ENCODE results near the gene METTL5.
"Not testable (repeated sequence)": the region's sequence is repeated elsewhere in the genome, so short reads cannot be mapped to it uniquely, and the experiment has no call there.

METTL5 gene

GRCh38 chr2:169862816-169863215 is 38.1 kb upstream of the METTL5 start:
- in situ Hi-C loops (cut with MboI; ENCODE audit: low sequenced_read_pairs, unreplicated experiment), result no loop called here
- DNase-seq (ENCODE audit: low spot score), result no peak
- no peak for TF ChIP-seq CTCF (IDR thresholded peaks at IDR 0.05; ENCODE audit: borderline replicate concordance, control extremely low read depth, extremely low read depth, insufficient read depth, missing control alignments)

- no peak for TF ChIP-seq CTCF (IDR thresholded peaks at IDR 0.05; ENCODE audit: borderline replicate concordance, control extremely low read depth, extremely low read depth, insufficient read depth, missing control alignments)
- in situ Hi-C loops (cut with MboI; ENCODE audit: low sequenced_read_pairs, unreplicated experiment), result no loop called here
- no peak for DNase-seq (ENCODE audit: low spot score)
These were observed 35.4 kb upstream of the METTL5 start for GRCh38 chr2:169860149-169860548.

GRCh38 chr2:169859423-169859822 is 34.7 kb upstream of the METTL5 start:
- no peak for DNase-seq (ENCODE audit: low spot score)
- no peak for TF ChIP-seq CTCF (IDR thresholded peaks at IDR 0.05; ENCODE audit: borderline replicate concordance, control extremely low read depth, extremely low read depth, insufficient read depth, missing control alignments)
- in situ Hi-C loops (cut with MboI; ENCODE audit: low sequenced_read_pairs, unreplicated experiment), result no loop called here

GRCh38 chr2:169855281-169856258 is 30.9 kb upstream of the METTL5 start:
- DNase-seq (ENCODE audit: low spot score); in situ Hi-C loops (cut with MboI; ENCODE audit: low sequenced_read_pairs, unreplicated experiment): not testable (repeated sequence)

GRCh38 chr2:169853041-169853668 is 28.4 kb upstream of the METTL5 start:
- DNase-seq (ENCODE audit: low spot score), result no peak
- in situ Hi-C loops (cut with MboI; ENCODE audit: low sequenced_read_pairs, unreplicated experiment), result no loop called here
- no peak for TF ChIP-seq CTCF (IDR thresholded peaks at IDR 0.05; ENCODE audit: borderline replicate concordance, control extremely low read depth, extremely low read depth, insufficient read depth, missing control alignments)

GRCh38 chr2:169849710-169850109 is 25.0 kb upstream of the METTL5 start:
- DNase-seq (ENCODE audit: low spot score), result no peak
- in situ Hi-C loops (cut with MboI; ENCODE audit: low sequenced_read_pairs, unreplicated experiment), result no loop called here
- no peak for TF ChIP-seq CTCF (IDR thresholded peaks at IDR 0.05; ENCODE audit: borderline replicate concordance, control extremely low read depth, extremely low read depth, insufficient read depth, missing control alignments)

- not testable (repeated sequence) for DNase-seq (ENCODE audit: low spot score)
These were observed 24.4 kb upstream of the METTL5 start for GRCh38 chr2:169848959-169849693.

More at GRCh38 chr2:169848959-169849693, 24.4 kb upstream of the METTL5 start:
- in situ Hi-C loops (cut with MboI; ENCODE audit: low sequenced_read_pairs, unreplicated experiment), result not testable (repeated sequence)
